DOHH2 (cell line): ENCODE data around the gene HOXC11.

ENCODE experiments used
- CTCF ChIP-seq: fragments of 200-600 bp; sonication (generic); IDR thresholded peaks from one replicate; pipeline ENCODE4 v1.5.1; 2014; ENCODE audit warnings: antibody characterized with exemption, mild to moderate bottlenecking, low read depth, low read length; ENCODE audit not compliant: poor library complexity, severe bottlenecking
- EZH2phosphoT487 ChIP-seq: fragments of 200-600 bp; sonication (generic); IDR thresholded peaks from 2 replicates; pipeline ENCODE4 v1.6.1; 2017; ENCODE audit warnings: borderline replicate concordance, mild to moderate bottlenecking, antibody characterized with exemption, low read length, moderate library complexity, mixed read lengths

DNA sequence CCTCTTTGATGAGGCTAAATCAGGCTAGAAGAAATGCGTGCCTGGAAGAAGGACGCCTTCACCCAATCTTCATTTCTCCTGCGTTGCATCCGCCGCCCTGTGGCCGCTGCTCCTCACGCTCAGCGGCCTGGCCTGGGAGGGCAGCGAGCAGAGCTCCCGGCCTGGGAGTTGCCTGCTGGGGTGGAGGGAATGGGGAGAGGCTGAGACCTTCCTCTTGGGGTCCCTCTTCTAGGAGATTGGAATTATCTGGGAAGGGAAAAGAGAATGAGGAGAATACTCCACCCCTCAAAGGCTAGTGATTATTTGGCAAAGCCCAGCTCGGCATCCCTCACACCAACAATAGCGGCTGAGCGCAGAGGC, 20.6 kb upstream of the HOXC11 start:
- TF ChIP-seq CTCF (no peak), EZH2phosphoT487 (no peak; the same call in 1 of the 2 replicates)
